GM20000 (cell line): ENCODE results near the gene TSPAN14.

Source experiments
- DNase-seq: peaks from one replicate; pipeline ENCODE4 v3.0.0; 2012; ENCODE audit warnings: low spot score
- CTCF ChIP-seq: IDR thresholded peaks from 2 replicates; pipeline ENCODE4 v1.5.1; 2012; ENCODE audit warnings: mild to moderate bottlenecking, control low read depth; ENCODE audit errors: extremely low read depth, missing control alignments

TSPAN14 gene

GRCh38 chr10:80488539-80489066 is 34.5 kb downstream of the TSPAN14 start:
- DNase-seq = no peak
- no peak for TF ChIP-seq CTCF

- DNase-seq = no peak
- TF ChIP-seq CTCF = no peak
These were observed 35.4 kb downstream of the TSPAN14 start for GRCh38 chr10:80489371-80490112.

- no peak for DNase-seq
- no peak for TF ChIP-seq CTCF
These were observed 37.4 kb downstream of the TSPAN14 start for GRCh38 chr10:80491251-80492102.

GRCh38 chr10:80492848-80493521 is 38.9 kb downstream of the TSPAN14 start:
- TF ChIP-seq CTCF = no peak
- DNase-seq = no peak

- no peak for TF ChIP-seq CTCF
- DNase-seq = no peak
These were observed 39.5 kb downstream of the TSPAN14 start for GRCh38 chr10:80493522-80494051.

GRCh38 chr10:80496555-80497172 is 42.6 kb downstream of the TSPAN14 start:
- TF ChIP-seq CTCF = no peak
- DNase-seq = no peak
